ENCODE measurements around the gene SULF2. TPM values are rescaled to one million over a fixed set of nuclear protein-coding genes. Genes with fewer than 3 reads are reported as not detected.
A peak's percentile ranks its signal among the peaks of the same experiment; 100 is the strongest.

SULF2 gene
- total and polyA plus RNA-seq, 4 donors, result 8.1 to 25.4 (median 12.0) TPM

DNA sequence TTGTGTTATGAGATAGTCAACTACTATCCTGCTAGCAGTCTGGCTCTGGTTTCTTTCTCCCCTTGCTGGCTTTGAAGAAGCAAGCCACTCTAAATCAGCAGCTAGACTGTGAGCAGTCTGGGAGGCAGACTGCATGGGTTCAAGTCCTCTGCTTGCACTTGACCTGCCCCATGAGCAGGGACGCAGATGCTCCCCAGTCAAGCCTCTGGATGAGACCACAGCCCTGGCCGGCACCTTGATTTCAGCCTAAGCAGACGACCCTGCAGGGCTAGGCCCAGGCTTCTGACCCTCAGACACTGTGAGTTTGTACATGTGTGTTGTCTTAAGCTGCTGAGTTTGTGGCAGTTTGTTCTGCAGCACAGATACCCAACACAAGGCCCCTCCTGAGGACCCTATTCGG lies 105.8 kb downstream of the SULF2 start (continued):
- TF ChIP-seq, protein P1, sequence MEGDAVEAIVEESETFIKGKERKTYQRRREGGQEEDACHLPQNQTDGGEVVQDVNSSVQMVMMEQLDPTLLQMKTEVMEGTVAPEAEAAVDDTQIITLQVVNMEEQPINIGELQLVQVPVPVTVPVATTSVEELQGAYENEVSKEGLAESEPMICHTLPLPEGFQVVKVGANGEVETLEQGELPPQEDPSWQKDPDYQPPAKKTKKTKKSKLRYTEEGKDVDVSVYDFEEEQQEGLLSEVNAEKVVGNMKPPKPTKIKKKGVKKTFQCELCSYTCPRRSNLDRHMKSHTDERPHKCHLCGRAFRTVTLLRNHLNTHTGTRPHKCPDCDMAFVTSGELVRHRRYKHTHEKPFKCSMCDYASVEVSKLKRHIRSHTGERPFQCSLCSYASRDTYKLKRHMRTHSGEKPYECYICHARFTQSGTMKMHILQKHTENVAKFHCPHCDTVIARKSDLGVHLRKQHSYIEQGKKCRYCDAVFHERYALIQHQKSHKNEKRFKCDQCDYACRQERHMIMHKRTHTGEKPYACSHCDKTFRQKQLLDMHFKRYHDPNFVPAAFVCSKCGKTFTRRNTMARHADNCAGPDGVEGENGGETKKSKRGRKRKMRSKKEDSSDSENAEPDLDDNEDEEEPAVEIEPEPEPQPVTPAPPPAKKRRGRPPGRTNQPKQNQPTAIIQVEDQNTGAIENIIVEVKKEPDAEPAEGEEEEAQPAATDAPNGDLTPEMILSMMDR (IDR thresholded peaks at IDR 0.05; ENCODE audit: low read depth, low read length, missing input control), result no peak
- TF ChIP-seq FOXA2 (IDR thresholded peaks at IDR 0.05) (no peak), JUND (IDR thresholded peaks at IDR 0.05) (no peak), YY1 (IDR thresholded peaks at IDR 0.05) (no peak), HNF4A (conservative IDR thresholded peaks at IDR 0.05) (no peak), SP1 (IDR thresholded peaks at IDR 0.05) (no peak), RAD21 (IDR thresholded peaks at IDR 0.05) (no peak), TAF1 (conservative IDR thresholded peaks at IDR 0.05) (no peak)
- TF ChIP-seq, protein P2, sequence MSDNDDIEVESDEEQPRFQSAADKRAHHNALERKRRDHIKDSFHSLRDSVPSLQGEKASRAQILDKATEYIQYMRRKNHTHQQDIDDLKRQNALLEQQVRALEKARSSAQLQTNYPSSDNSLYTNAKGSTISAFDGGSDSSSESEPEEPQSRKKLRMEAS (IDR thresholded peaks at IDR 0.05), result no peak

DNA sequence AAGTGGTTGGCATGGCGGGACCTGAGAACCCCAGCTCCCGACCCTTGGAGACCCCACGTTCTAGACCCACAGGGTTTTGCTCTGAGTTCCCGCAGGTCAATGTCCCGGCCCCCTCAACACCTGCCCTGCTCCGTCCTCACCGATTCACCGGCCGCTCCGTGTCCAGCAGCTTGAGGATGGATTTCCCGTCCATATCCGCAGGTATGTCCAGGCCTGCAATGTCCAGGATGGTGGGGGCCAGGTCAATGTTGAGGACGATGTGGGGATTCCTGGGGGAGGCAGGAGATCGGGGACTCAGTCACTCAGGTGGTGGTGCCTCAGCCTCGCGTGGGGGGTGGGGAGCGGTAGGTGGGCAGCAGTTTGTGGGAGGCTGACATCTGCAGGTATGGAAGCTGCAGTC lies 106.7 kb downstream of the SULF2 start:
- Histone ChIP-seq H3K36me3 (ENCODE audit: control insufficient read depth in 4 of 4, insufficient read depth in 3 of 4, low read depth in 1 of 4, low read length in 3 of 4) (no peaks in the 10 kb centered on the region), H3K4me1 (ENCODE audit: control insufficient read depth in 4 of 4, insufficient read depth in 4 of 4, low read length in 3 of 4) (peaks cover 0 to 4% (median 1%) of the 10 kb centered on the region in 4 donors), H3K27ac (ENCODE audit: low read depth in 1 of 2, low read length in 2 of 2) (no peak overlapping the region), H3K9ac (ENCODE audit: low read depth in 1 of 2, low read length in 2 of 2) (no peak overlapping the region), H3K27me3 (ENCODE audit: control insufficient read depth in 4 of 4, insufficient read depth in 4 of 4, low read length in 3 of 4) (no peaks in the 10 kb centered on the region), H3K9me3 (ENCODE audit: control insufficient read depth in 4 of 4, low read length in 3 of 4) (no peaks in the 10 kb centered on the region), H3K4me3 (ENCODE audit: low read depth in 1 of 3, low read length in 3 of 3) (no peak overlapping the region)
- DNase-seq (ENCODE audit: low spot score), result no peak
- WGBS, result 96% methylated on average over 17 of the region's 17 CpGs
- TF ChIP-seq YY1 (IDR thresholded peaks at IDR 0.05) (no peak), EGR1 (IDR thresholded peaks at IDR 0.05; ENCODE audit: low read depth in 2 of 2) (no peak), FOXA2 (IDR thresholded peaks at IDR 0.05) (no peak), GABPA (IDR thresholded peaks at IDR 0.05 in 1 of 2, conservative IDR thresholded peaks at IDR 0.05 in 1 of 2) (no peak), HNF4G (IDR thresholded peaks at IDR 0.05) (no peak), RXRA (IDR thresholded peaks at IDR 0.05) (no peak), NR2F2 (IDR thresholded peaks at IDR 0.05) (no peak), JUND (IDR thresholded peaks at IDR 0.05) (no peak)
- TF ChIP-seq, protein P2 (IDR thresholded peaks at IDR 0.05), result no peak

DNA sequence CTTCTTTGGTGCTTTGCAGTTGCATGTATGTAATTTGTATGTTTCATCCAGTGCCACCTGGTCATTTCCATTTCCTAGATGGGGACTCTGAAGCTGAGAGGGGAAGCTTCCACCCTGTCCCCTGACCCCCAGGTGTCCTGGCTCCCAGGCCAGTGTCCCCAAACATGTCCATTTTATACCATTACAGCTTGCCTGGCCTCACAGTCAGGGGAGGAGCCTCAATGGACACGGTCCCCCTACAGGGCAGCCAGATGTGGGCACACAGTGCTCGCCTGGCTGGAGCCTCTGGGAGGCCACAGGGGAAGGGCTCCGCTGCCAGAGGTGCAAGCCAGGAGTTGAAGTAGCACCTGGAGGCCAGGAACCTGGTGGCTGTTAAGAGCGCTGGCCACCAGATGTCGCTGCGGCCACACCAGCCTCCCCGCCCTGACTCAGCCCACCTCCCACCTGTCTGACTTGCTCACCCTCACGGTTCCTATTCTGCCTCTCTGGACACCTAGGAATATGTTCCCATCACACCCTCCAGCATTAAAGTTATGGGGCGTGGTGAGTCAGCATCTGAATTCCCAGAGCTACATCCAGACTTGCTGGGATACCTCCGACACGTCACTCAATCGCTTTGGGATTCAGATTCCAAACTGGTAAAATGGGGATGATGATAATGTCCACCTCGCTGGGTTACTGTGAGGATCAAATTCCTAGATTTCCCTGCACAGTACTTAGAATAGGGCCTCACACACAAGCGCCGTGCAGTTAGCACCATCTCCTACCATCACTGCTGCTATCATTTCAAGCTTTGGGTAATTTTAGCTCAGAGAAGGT lies 107.4 kb downstream of the SULF2 start:
- Histone ChIP-seq H3K36me3 (ENCODE audit: control insufficient read depth in 4 of 4, insufficient read depth in 3 of 4, low read depth in 1 of 4, low read length in 3 of 4) (no peaks in the 10 kb centered on the region), H3K4me3 (ENCODE audit: low read depth in 1 of 3, low read length in 3 of 3) (no peak overlapping the region), H3K9me3 (ENCODE audit: control insufficient read depth in 4 of 4, low read length in 3 of 4) (no peaks in the 10 kb centered on the region), H3K4me1 (ENCODE audit: control insufficient read depth in 4 of 4, insufficient read depth in 4 of 4, low read length in 3 of 4) (peaks cover 2 to 11% (median 5%) of the 10 kb centered on the region in 4 donors), H3K27me3 (ENCODE audit: control insufficient read depth in 4 of 4, insufficient read depth in 4 of 4, low read length in 3 of 4) (no peaks in the 10 kb centered on the region), H3K27ac (ENCODE audit: low read depth in 1 of 2, low read length in 2 of 2) (no peak overlapping the region), H3K9ac (ENCODE audit: low read depth in 1 of 2, low read length in 2 of 2) (no peak overlapping the region)
- DNase-seq (ENCODE audit: low spot score), result peak; percentile 62
- TF ChIP-seq, protein P1 (IDR thresholded peaks at IDR 0.05; ENCODE audit: low read depth, low read length, missing input control), result peak; percentile 75
- TF ChIP-seq RAD21 (IDR thresholded peaks at IDR 0.05), result peak; percentile 85 to 93
- TF ChIP-seq, protein P3, sequence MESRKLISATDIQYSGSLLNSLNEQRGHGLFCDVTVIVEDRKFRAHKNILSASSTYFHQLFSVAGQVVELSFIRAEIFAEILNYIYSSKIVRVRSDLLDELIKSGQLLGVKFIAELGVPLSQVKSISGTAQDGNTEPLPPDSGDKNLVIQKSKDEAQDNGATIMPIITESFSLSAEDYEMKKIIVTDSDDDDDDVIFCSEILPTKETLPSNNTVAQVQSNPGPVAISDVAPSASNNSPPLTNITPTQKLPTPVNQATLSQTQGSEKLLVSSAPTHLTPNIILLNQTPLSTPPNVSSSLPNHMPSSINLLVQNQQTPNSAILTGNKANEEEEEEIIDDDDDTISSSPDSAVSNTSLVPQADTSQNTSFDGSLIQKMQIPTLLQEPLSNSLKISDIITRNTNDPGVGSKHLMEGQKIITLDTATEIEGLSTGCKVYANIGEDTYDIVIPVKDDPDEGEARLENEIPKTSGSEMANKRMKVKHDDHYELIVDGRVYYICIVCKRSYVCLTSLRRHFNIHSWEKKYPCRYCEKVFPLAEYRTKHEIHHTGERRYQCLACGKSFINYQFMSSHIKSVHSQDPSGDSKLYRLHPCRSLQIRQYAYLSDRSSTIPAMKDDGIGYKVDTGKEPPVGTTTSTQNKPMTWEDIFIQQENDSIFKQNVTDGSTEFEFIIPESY (IDR thresholded peaks at IDR 0.05), result no peak
- 47% methylated on average over 15 of the region's 15 CpGs for WGBS
